Hepatocyte (in vitro differentiated cells): ENCODE data around the gene MSLN. TPM values are rescaled to one million over a fixed set of nuclear protein-coding genes. Genes with fewer than 3 reads are reported as not detected.

Experiments used
- DNase-seq: peaks from one replicate; pipeline ENCODE4 v3.0.0-alpha.2; 2016; ENCODE audit warnings: low spot score
- H2AFZ ChIP-seq: fragments of 200-600 bp; sonication (generic); 2 replicates; pipeline ENCODE4 v1.6.0; 2016; ENCODE audit warnings: antibody characterized with exemption, mild to moderate bottlenecking
- H3K27ac ChIP-seq: fragments of 200-600 bp; sonication (generic); 2 replicates; pipeline ENCODE4 v1.5.1; 2016; ENCODE audit warnings: mild to moderate bottlenecking
- H3K27me3 ChIP-seq: fragments of 200-600 bp; sonication (generic); 2 replicates; pipeline ENCODE4 v1.6.1; 2016
- H3K36me3 ChIP-seq: fragments of 200-600 bp; sonication (generic); replicated peaks from 2 replicates; pipeline ENCODE4 v1.5.1; 2016; ENCODE audit warnings: low read depth; ENCODE audit not compliant: insufficient read depth
- H3K4me1 ChIP-seq: fragments of 200-600 bp; sonication (generic); 2 replicates; pipeline ENCODE4 v1.5.1; 2016; ENCODE audit warnings: mild to moderate bottlenecking, moderate library complexity; ENCODE audit not compliant: insufficient read depth
- H3K4me2 ChIP-seq: fragments of 200-600 bp; sonication (generic); 2 replicates; pipeline ENCODE4 v1.6.0; 2016
- H3K4me3 ChIP-seq: fragments of 200-600 bp; sonication (generic); 2 replicates; pipeline ENCODE4 v1.5.1; 2016; ENCODE audit warnings: mild to moderate bottlenecking
- H3K79me2 ChIP-seq: fragments of 200-600 bp; sonication (generic); 2 replicates; pipeline ENCODE4 v1.6.0; 2017; ENCODE audit warnings: mild to moderate bottlenecking
- H3K9me2 ChIP-seq: fragments of 200-600 bp; sonication (generic); replicated peaks from 2 replicates; pipeline ENCODE4 v1.6.0; 2017; ENCODE audit warnings: mild to moderate bottlenecking; ENCODE audit not compliant: insufficient read depth
- H3K9me3 ChIP-seq: fragments of 200-600 bp; sonication (generic); 2 replicates; pipeline ENCODE4 v1.5.1; 2016; ENCODE audit warnings: low read depth, mild to moderate bottlenecking
- H4K20me1 ChIP-seq: fragments of 200-600 bp; sonication (generic); 2 replicates; pipeline ENCODE4 v1.6.0; 2016; ENCODE audit warnings: mild to moderate bottlenecking; ENCODE audit not compliant: insufficient read depth, poor library complexity, severe bottlenecking
- EZH2 ChIP-seq: fragments of 200-600 bp; sonication (generic); IDR thresholded peaks from 2 replicates; pipeline ENCODE4 v1.6.1; 2016; ENCODE audit warnings: antibody characterized with exemption, mild to moderate bottlenecking, borderline replicate concordance
- EZH2phosphoT487 ChIP-seq: fragments of 200-600 bp; sonication (generic); IDR thresholded peaks from one replicate; pipeline ENCODE4 v1.6.1; 2018; ENCODE audit warnings: antibody characterized with exemption, mild to moderate bottlenecking, low read depth, moderate library complexity; ENCODE audit not compliant: unreplicated experiment, severe bottlenecking
- WGBS: methylation state at CpG from one replicate; pipeline ENCODE4 v1.1.6; 2016; ENCODE audit warnings: low lambda C conversion rate; ENCODE audit errors: missing lambda C conversion rate; 5-methylcytosine and 5-hydroxymethylcytosine counted together
- polyA plus RNA-seq: library from polyadenylated mRNA; unstranded; fragments of >200 nt; fragmentation: Nextera tagmentation; extraction: Ambion mirVana; gene quantifications from 2 replicates; pipeline ENCODE4 v1.2.1, GENCODE V29; 2016
- total RNA-seq: library from RNA; depleted of rRNA; stranded (reverse); fragments of >200 nt; gene quantifications from 2 replicates; pipeline ENCODE4 v1.2.3, GENCODE V29; 2014
- TF ChIP-seq, protein P1 (sequence below): fragments of 200-600 bp; sonication (generic); IDR thresholded peaks from 2 replicates; pipeline ENCODE4 v1.5.1; 2016; ENCODE audit warnings: antibody characterized with exemption, mild to moderate bottlenecking; ENCODE audit not compliant: poor library complexity

Gene MSLN
- total and polyA plus RNA-seq, 2 experiments from 2014 or later: 2.4 to 8.0 TPM

GRCh38 chr16:768428-768827, 7.9 kb downstream of the MSLN start:
- Histone ChIP-seq H3K9me3 (no peaks in the 10 kb centered on the region), H3K4me2 (no peak overlapping the region), H3K27ac (no peak overlapping the region), H3K4me1 (no peaks in the 10 kb centered on the region), H3K79me2 (no peaks in the 10 kb centered on the region), H2AFZ (no peak overlapping the region), H3K9me2 (no peaks in the 10 kb centered on the region), H3K36me3 (no peaks in the 10 kb centered on the region), H3K27me3 (no peaks in the 10 kb centered on the region), H4K20me1 (no peaks in the 10 kb centered on the region), H3K4me3 (no peak overlapping the region)
- DNase-seq: no peak
- no peak for TF ChIP-seq EZH2phosphoT487
- TF ChIP-seq EZH2: no peak
- TF ChIP-seq, protein P1, sequence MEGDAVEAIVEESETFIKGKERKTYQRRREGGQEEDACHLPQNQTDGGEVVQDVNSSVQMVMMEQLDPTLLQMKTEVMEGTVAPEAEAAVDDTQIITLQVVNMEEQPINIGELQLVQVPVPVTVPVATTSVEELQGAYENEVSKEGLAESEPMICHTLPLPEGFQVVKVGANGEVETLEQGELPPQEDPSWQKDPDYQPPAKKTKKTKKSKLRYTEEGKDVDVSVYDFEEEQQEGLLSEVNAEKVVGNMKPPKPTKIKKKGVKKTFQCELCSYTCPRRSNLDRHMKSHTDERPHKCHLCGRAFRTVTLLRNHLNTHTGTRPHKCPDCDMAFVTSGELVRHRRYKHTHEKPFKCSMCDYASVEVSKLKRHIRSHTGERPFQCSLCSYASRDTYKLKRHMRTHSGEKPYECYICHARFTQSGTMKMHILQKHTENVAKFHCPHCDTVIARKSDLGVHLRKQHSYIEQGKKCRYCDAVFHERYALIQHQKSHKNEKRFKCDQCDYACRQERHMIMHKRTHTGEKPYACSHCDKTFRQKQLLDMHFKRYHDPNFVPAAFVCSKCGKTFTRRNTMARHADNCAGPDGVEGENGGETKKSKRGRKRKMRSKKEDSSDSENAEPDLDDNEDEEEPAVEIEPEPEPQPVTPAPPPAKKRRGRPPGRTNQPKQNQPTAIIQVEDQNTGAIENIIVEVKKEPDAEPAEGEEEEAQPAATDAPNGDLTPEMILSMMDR: no peak
- 88% methylated on average over 21 of the region's 21 CpGs for WGBS

DNA sequence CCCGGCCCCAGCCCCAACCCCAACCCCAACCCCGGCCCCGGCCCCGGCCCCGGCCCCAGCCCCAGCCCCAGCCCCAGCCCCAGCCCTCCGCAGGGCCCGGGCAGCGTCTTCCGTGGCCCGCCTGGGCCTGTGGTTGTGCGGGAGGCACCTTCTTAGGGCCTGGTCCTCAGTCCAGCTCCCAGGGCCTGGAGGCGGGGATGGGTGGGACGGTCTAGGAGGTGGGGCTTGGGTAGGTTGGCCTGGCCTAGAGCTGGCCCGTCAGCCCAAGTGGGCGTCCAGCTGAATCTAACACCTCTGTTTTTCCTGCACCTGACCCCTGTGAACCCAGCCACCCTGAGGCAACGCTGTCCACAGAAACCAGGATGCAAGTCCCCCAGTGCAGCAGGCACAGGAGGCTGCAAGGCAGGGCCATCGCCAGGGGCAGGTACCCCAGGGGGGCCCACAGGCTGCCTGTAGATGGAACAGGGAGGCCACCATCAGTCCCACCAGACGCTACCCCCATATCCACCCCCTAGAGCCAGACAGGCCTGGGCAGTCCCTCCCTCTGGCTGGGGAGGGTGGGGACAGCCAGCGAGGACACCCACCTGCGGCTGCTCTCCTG, 8.8 kb downstream of the MSLN start:
- no peak overlapping the region for H3K4me2 ChIP-seq
- no peaks in the 10 kb centered on the region for H3K9me2 ChIP-seq
- H3K27ac ChIP-seq: no peak overlapping the region
- no peak overlapping the region for H3K4me3 ChIP-seq
- no peaks in the 10 kb centered on the region for H3K9me3 ChIP-seq
- TF ChIP-seq EZH2phosphoT487 (no peak), EZH2 (no peak)
- TF ChIP-seq, protein P1: no peak
- no peaks in the 10 kb centered on the region for H4K20me1 ChIP-seq
- no peaks in the 10 kb centered on the region for H3K79me2 ChIP-seq
- 93% methylated on average over 5 of the region's 20 CpGs for WGBS
- H2AFZ ChIP-seq: no peak overlapping the region
- no peaks in the 10 kb centered on the region for H3K27me3 ChIP-seq
- H3K36me3 ChIP-seq: no peaks in the 10 kb centered on the region
- H3K4me1 ChIP-seq: no peaks in the 10 kb centered on the region
- DNase-seq: no peak

DNA sequence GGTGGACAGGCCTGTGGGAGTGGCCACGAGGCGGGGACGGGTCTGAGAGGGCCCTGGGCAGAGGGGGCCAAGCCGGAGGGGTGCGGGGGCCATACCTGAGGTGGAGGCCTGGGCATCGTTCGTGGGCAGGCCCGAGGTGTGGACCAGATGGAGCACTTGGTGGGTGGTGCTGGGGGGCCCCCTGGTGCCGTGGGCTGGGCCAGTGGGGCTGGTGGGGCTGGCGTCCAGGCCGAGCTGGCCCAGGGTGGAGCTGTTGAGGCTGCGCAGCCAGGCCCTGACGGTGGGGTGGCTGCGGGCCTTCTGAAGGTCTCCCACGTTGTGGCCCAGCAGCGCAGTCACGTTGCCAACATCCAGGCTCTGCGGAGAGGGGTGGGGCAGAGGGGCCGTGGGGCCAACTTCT, 9.4 kb downstream of the MSLN start:
- WGBS: 83% methylated on average over 13 of the region's 19 CpGs
- Histone ChIP-seq H3K27ac (no peak overlapping the region), H3K9me2 (no peaks in the 10 kb centered on the region), H3K27me3 (no peaks in the 10 kb centered on the region), H2AFZ (no peak overlapping the region), H3K4me3 (no peak overlapping the region), H4K20me1 (no peaks in the 10 kb centered on the region), H3K79me2 (no peaks in the 10 kb centered on the region), H3K9me3 (no peaks in the 10 kb centered on the region), H3K4me2 (no peak overlapping the region), H3K36me3 (no peaks in the 10 kb centered on the region), H3K4me1 (no peaks in the 10 kb centered on the region)
- DNase-seq: no peak
- TF ChIP-seq EZH2phosphoT487 (no peak), EZH2 (no peak)
- TF ChIP-seq, protein P1: no peak

DNA sequence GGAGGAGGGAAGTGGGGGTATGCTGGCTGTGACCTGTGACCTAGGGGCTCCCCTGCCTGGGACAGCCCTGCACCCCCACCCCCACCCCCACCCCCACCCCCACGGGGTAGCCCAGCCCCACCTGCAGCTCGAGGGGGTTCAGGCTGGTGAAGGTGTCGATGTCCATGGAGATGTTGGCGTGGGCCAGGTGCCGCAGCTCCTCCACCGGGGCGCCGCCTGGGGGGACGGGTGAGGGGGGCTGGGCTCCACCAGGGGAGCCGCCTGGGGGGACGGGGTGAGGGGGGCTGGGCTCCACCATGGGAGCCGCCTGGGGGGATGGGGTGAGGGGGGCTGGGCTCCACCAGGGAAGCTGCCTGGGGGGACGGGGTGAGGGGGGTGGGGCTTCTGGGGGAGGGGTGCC, 9.9 kb downstream of the MSLN start:
- 100% methylated on average over 1 of the region's 13 CpGs for WGBS

More for the DNA sequence above, 9.9 kb downstream of the MSLN start:
- no peaks in the 10 kb centered on the region for H3K79me2 ChIP-seq
- DNase-seq: no peak
- TF ChIP-seq EZH2phosphoT487: no peak
- no peak for TF ChIP-seq EZH2
- TF ChIP-seq, protein P1: no peak
- H3K27me3 ChIP-seq: no peaks in the 10 kb centered on the region
- H3K4me3 ChIP-seq: no peak overlapping the region
- no peaks in the 10 kb centered on the region for H3K9me3 ChIP-seq
- H3K36me3 ChIP-seq: no peaks in the 10 kb centered on the region
- no peaks in the 10 kb centered on the region for H4K20me1 ChIP-seq
- H3K9me2 ChIP-seq: no peaks in the 10 kb centered on the region
- H3K4me1 ChIP-seq: no peaks in the 10 kb centered on the region
- no peak overlapping the region for H3K4me2 ChIP-seq
- no peak overlapping the region for H2AFZ ChIP-seq
- H3K27ac ChIP-seq: no peak overlapping the region
